Panc1 (cell line): ENCODE data around the gene VSX1.

Experiments used
- POLR2AphosphoS5 ChIP-seq: IDR thresholded peaks from 2 replicates; pipeline ENCODE4 v1.6.1; 2012; ENCODE audit warnings: mild to moderate bottlenecking, low read depth, low read length, moderate library complexity
- SIN3A ChIP-seq: IDR thresholded peaks from 2 replicates; pipeline ENCODE4 v1.6.1; 2012; ENCODE audit warnings: low read depth, mild to moderate bottlenecking, low read length, moderate library complexity, borderline replicate concordance; ENCODE audit not compliant: insufficient read depth
- TF ChIP-seq, protein P1 (sequence below): fragments of 450-650 bp; IDR thresholded peaks from 2 replicates; pipeline ENCODE4 v1.5.1; 2017; ENCODE audit warnings: mild to moderate bottlenecking
- TF ChIP-seq, protein P2 (sequence below), 2 experiments: IDR thresholded peaks; 2 replicates each; pipeline ENCODE4 v1.6.1; 2011 to 2012; ENCODE audit warnings: low read depth in 2 of 2, control low read depth in 1 of 2, low read length in 1 of 2, mild to moderate bottlenecking in 1 of 2, moderate library complexity in 1 of 2; ENCODE audit not compliant: insufficient read depth in 1 of 2

DNA sequence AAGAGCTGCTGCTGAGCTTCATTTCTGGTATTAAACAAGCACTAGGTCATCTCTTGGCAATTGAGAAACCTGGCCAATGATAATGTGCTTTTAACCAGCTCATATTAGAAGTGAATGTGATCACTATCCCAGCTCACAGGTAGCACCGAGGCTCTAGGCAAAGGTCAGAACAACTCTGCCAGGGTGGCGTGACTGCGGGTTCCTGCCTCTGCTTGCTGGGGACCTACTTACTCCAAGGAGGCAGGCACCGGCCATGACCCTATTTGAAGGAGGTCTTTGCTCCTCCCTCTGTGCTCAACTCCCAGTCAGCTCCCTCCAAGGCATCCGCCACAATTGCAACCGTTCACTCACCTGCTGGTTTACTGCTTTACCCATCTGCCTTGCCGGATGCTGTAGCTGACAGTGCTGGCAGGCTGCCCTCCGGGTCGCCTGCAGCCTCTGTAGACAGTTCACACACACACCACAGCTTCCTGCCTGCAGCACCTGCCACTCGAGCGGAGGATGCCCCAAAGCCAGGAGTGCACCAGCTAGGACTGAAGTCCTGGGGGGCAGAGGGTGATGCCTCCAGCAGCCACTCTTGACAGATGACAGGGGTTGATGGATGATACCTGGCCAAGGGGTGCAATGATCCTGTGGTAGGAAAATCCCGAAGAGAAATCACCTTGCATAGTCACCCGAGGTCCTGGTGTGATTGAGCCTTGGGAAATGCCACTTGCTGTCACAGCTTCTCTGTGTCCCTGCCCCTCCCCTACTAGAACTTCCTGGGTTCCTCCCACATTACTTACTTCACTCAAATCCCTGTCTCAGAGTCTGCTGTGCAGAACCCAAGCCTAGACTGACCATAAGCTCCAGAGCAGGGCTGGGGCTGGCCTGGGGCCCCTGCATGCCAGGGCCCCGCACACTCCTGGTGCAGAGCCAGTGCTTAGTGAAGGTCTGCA is 8.8 kb upstream of the VSX1 start:
- TF ChIP-seq, protein P1, sequence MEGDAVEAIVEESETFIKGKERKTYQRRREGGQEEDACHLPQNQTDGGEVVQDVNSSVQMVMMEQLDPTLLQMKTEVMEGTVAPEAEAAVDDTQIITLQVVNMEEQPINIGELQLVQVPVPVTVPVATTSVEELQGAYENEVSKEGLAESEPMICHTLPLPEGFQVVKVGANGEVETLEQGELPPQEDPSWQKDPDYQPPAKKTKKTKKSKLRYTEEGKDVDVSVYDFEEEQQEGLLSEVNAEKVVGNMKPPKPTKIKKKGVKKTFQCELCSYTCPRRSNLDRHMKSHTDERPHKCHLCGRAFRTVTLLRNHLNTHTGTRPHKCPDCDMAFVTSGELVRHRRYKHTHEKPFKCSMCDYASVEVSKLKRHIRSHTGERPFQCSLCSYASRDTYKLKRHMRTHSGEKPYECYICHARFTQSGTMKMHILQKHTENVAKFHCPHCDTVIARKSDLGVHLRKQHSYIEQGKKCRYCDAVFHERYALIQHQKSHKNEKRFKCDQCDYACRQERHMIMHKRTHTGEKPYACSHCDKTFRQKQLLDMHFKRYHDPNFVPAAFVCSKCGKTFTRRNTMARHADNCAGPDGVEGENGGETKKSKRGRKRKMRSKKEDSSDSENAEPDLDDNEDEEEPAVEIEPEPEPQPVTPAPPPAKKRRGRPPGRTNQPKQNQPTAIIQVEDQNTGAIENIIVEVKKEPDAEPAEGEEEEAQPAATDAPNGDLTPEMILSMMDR, result no peak
- TF ChIP-seq, protein P2, sequence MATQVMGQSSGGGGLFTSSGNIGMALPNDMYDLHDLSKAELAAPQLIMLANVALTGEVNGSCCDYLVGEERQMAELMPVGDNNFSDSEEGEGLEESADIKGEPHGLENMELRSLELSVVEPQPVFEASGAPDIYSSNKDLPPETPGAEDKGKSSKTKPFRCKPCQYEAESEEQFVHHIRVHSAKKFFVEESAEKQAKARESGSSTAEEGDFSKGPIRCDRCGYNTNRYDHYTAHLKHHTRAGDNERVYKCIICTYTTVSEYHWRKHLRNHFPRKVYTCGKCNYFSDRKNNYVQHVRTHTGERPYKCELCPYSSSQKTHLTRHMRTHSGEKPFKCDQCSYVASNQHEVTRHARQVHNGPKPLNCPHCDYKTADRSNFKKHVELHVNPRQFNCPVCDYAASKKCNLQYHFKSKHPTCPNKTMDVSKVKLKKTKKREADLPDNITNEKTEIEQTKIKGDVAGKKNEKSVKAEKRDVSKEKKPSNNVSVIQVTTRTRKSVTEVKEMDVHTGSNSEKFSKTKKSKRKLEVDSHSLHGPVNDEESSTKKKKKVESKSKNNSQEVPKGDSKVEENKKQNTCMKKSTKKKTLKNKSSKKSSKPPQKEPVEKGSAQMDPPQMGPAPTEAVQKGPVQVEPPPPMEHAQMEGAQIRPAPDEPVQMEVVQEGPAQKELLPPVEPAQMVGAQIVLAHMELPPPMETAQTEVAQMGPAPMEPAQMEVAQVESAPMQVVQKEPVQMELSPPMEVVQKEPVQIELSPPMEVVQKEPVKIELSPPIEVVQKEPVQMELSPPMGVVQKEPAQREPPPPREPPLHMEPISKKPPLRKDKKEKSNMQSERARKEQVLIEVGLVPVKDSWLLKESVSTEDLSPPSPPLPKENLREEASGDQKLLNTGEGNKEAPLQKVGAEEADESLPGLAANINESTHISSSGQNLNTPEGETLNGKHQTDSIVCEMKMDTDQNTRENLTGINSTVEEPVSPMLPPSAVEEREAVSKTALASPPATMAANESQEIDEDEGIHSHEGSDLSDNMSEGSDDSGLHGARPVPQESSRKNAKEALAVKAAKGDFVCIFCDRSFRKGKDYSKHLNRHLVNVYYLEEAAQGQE (IDR thresholded peaks at IDR 0.05; ENCODE audit: insufficient read depth in 1 of 2, low read depth in 2 of 2, low read length in 1 of 2), result no peak
- TF ChIP-seq POLR2AphosphoS5, result no peak
- TF ChIP-seq SIN3A, result no peak
